GM12878 (cell line): ENCODE measurements around the gene GP5. TPM values are rescaled to one million over a fixed set of nuclear protein-coding genes. Genes with fewer than 3 reads are reported as not detected.

ENCODE experiments used
- ATAC-seq: fragments of 200-7000 bp; cut with Tn5 transposase; 3 replicates; pipeline ENCODE4 v1.9.1; 2020; ENCODE audit warnings: mild to moderate bottlenecking, moderate library complexity
- BruUV-seq: library from RNA; stranded (reverse); fragments of 400-500 nt; replicated peaks from 2 replicates; lab custom pipeline; 2021; lab: Mats Ljungman, UMichigan
- CTCF ChIA-PET: fragments of 300-600 bp; sonication (Branson Sonifier 250); formaldehyde crosslinking; extraction: SDS; loops from one replicate; lab custom pipeline; 2021; ENCODE audit warnings: inconsistent platforms; lab: Yijun Ruan, JAX
- POLR2A ChIA-PET: fragments of 350-600 bp; formaldehyde crosslinking; extraction: SDS; loops from one replicate; lab custom pipeline; 2021; ENCODE audit warnings: inconsistent platforms; lab: Charles Lee
- RAD21 ChIA-PET: fragments of 300-600 bp; sonication (Branson Sonifier 250); formaldehyde crosslinking; loops from one replicate; lab custom pipeline; 2023; ENCODE audit warnings: antibody characterized with exemption; ENCODE audit not compliant: unreplicated experiment; lab: Charles Lee
- SMC1A ChIA-PET: fragments of 300-600 bp; sonication (Branson Sonifier 250); formaldehyde crosslinking; loops from one replicate; lab custom pipeline; 2023; ENCODE audit not compliant: unreplicated experiment, uncharacterized antibody; lab: Charles Lee
- DNase-seq: peaks from one replicate; pipeline ENCODE4 v3.0.0-alpha.2; 2011; ENCODE audit warnings: low read depth, low spot score
- FAIRE-seq: peaks from 3 replicates; lab custom pipeline; 2011; peaks lifted over from hg19 to GRCh38; lab: Jason Lieb, UNC
- H2AFZ ChIP-seq: 2 replicates; pipeline ENCODE4 v1.6.0; 2011; ENCODE audit warnings: low read depth, low read length, control low read depth; ENCODE audit not compliant: control insufficient read depth
- H3K27ac ChIP-seq: 2 replicates; pipeline ENCODE4 v1.5.1; 2011; ENCODE audit warnings: control low read depth; ENCODE audit not compliant: control insufficient read depth, insufficient read depth
- H3K27me3 ChIP-seq, 2 experiments: replicated peaks in 1 of 2; 2 replicates each; pipeline versions ENCODE4 v1.6.0 to v1.6.1; 2011; ENCODE audit warnings: low read length in 1 of 2; ENCODE audit not compliant: control insufficient read depth in 2 of 2, insufficient read depth in 2 of 2
- H3K36me3 ChIP-seq, 2 experiments: 2 replicates each; pipeline ENCODE4 v1.5.1; 2011; ENCODE audit warnings: low read length in 1 of 2; ENCODE audit not compliant: control insufficient read depth in 2 of 2, insufficient read depth in 2 of 2
- H3K4me1 ChIP-seq: 2 replicates; pipeline ENCODE4 v1.6.1; 2011; ENCODE audit warnings: mild to moderate bottlenecking, low read length, moderate library complexity, mixed read lengths; ENCODE audit not compliant: control insufficient read depth, insufficient read depth
- H3K4me2 ChIP-seq: 2 replicates; pipeline ENCODE4 v1.6.0; 2011; ENCODE audit warnings: control low read depth; ENCODE audit not compliant: control insufficient read depth, insufficient read depth
- H3K4me3 ChIP-seq: fragments of 200-600 bp; sonication (generic); 2 replicates; pipeline ENCODE4 v1.5.1; 2016
- H3K79me2 ChIP-seq: 2 replicates; pipeline ENCODE4 v1.6.0; 2011; ENCODE audit warnings: low read length; ENCODE audit not compliant: control insufficient read depth, insufficient read depth
- H3K9ac ChIP-seq: 2 replicates; pipeline ENCODE4 v1.8.0; 2011; ENCODE audit warnings: low read length, control low read depth, mixed read lengths; ENCODE audit not compliant: control insufficient read depth, insufficient read depth
- H3K9me3 ChIP-seq: replicated peaks from 3 replicates; pipeline ENCODE4 v1.5.1; 2011; ENCODE audit warnings: mild to moderate bottlenecking, low read length; ENCODE audit not compliant: control insufficient read depth, insufficient read depth
- H4K20me1 ChIP-seq: 2 replicates; pipeline ENCODE4 v1.6.0; 2011; ENCODE audit not compliant: control insufficient read depth, insufficient read depth
- ASH2L ChIP-seq: fragments of 300-600, 200-600 bp; sonication (generic); IDR thresholded peaks from 2 replicates; pipeline ENCODE4 v1.6.1; 2017; ENCODE audit warnings: low read depth, mild to moderate bottlenecking, borderline replicate concordance
- ATF3 ChIP-seq: IDR thresholded peaks from 2 replicates; pipeline ENCODE4 v1.6.1; 2011; ENCODE audit warnings: low read depth, mild to moderate bottlenecking, low read length, moderate library complexity, borderline replicate concordance; ENCODE audit errors: extremely low read depth
- EED ChIP-seq: sonication (generic); IDR thresholded peaks from 2 replicates; pipeline ENCODE4 v1.6.1; 2016; ENCODE audit warnings: antibody characterized with exemption, low read depth
- KLF5 ChIP-seq: fragments of 450-650 bp; IDR thresholded peaks from 2 replicates; pipeline ENCODE4 v1.6.1; 2014; ENCODE audit warnings: mild to moderate bottlenecking; ENCODE audit not compliant: partially characterized antibody
- RAD51 ChIP-seq: fragments of 450-650 bp; IDR thresholded peaks from 2 replicates; pipeline ENCODE4 v1.6.1; 2016; ENCODE audit warnings: moderate library complexity, mild to moderate bottlenecking, inconsistent platforms
- RFX5 ChIP-seq: IDR thresholded peaks from 2 replicates; pipeline ENCODE4 v1.6.1; 2011; ENCODE audit warnings: low read depth, low read length, improper control_type of control experiment
- TARDBP ChIP-seq: IDR thresholded peaks from 2 replicates; pipeline ENCODE4 v1.6.1; 2016; ENCODE audit warnings: borderline replicate concordance
- ZNF687 ChIP-seq: fragments of 450-650 bp; IDR thresholded peaks from 2 replicates; pipeline ENCODE4 v1.6.1; 2017; ENCODE audit warnings: mild to moderate bottlenecking, moderate library complexity
- WGBS: methylation state at CpG from one replicate; pipeline ENCODE4 v1.1.6; 2016; ENCODE audit warnings: low lambda C conversion rate; ENCODE audit not compliant: insufficient replicate concordance, insufficient coverage; ENCODE audit errors: missing lambda C conversion rate; 5-methylcytosine and 5-hydroxymethylcytosine counted together
- in situ Hi-C: fragments of 300-500 bp; cut with MboI; formaldehyde crosslinking; loops from 9 replicates; pipeline ENCODE4 v1.14.3; 2018; ENCODE audit warnings: mixed read lengths
- intact Hi-C: fragments of 100-400 bp; cut with micrococcal nuclease; formaldehyde crosslinking; loops from one replicate; pipeline ENCODE4 v1.14.2; 2022; ENCODE audit not compliant: unreplicated experiment
- polyA plus RNA-seq, 11 experiments: library from polyadenylated mRNA; depleted of rRNA in 4 of 11; unstranded in 6 of 11; stranded (reverse) in 5 of 11; fragments of >200 nt; fragmentation: Nextera tagmentation in 4 of 11; fragmentation: Illumina TruSeq in 1 of 11; extraction: Ambion mirVana in 4 of 11; extraction: Trizol in 1 of 11; gene quantifications; 1 replicate in 1 of 11; 2 replicates in 10 of 11; pipeline versions ENCODE4 v1.2.1 to v1.2.3, GENCODE V29; 2011 to 2016; ENCODE audit warnings: inconsistent platforms in 2 of 11, missing spikeins in 2 of 11, low read depth in 1 of 11
- total RNA-seq, 4 experiments: library from RNA; depleted of rRNA in 3 of 4; stranded (reverse); fragments of >200 nt in 3 of 4; fragmentation: Illumina TruSeq in 1 of 4; extraction: Trizol in 1 of 4; gene quantifications; 2 replicates each; pipeline versions ENCODE4 v1.2.1 to v1.2.3, GENCODE V29; 2013 to 2021

The GP5 gene
- total and polyA plus RNA-seq, 10 of the 15 experiments (the other 5 are each of a cell fraction or from before 2014, with no cell fraction given), result not detected

GRCh38 chr3:194370753-194371152 is 28.3 kb downstream of the GP5 start:
- RAD21 ChIA-PET, result no interaction called here
- intact Hi-C loops, result no loop called here

More at GRCh38 chr3:194370753-194371152, 28.3 kb downstream of the GP5 start:
- no peak for TF ChIP-seq ATF3
- TF ChIP-seq KLF5, result no peak
- no peak for TF ChIP-seq RAD51
- TF ChIP-seq RFX5, result no peak
- no peak for TF ChIP-seq ZNF687
- TF ChIP-seq ASH2L, result no peak
- no peak for TF ChIP-seq EED
- no peak for TF ChIP-seq TARDBP
- ChIA-PET CTCF (no interaction called here), SMC1A (no interaction called here), POLR2A (no interaction called here)
- DNase-seq (no peak), FAIRE-seq (no peak), ATAC-seq (no peak)
- Histone ChIP-seq H3K9me3 (no peaks in the 10 kb centered on the region), H3K27ac (no peak overlapping the region), H3K27me3 (peaks cover 8 to 12% of the 10 kb centered on the region in 2 experiments), H3K4me3 (no peak overlapping the region), H3K79me2 (no peaks in the 10 kb centered on the region), H3K9ac (no peak overlapping the region), H3K36me3 (no peaks in the 10 kb centered on the region), H2AFZ (no peak overlapping the region), H3K4me1 (no peaks in the 10 kb centered on the region), H3K4me2 (no peak overlapping the region), H4K20me1 (no peaks in the 10 kb centered on the region)
- WGBS, result 33% methylated on average over 9 of the region's 10 CpGs
- in situ Hi-C loops, result no loop called here
- BruUV-seq, result no TSS peak
